ENCODE results near the gene CARD10. TPM values are rescaled to one million over a fixed set of nuclear protein-coding genes. Genes with fewer than 3 reads are reported as not detected.

The CARD10 gene
- polyA plus RNA-seq, 1 donor from 2014 or later, result not detected

DNA sequence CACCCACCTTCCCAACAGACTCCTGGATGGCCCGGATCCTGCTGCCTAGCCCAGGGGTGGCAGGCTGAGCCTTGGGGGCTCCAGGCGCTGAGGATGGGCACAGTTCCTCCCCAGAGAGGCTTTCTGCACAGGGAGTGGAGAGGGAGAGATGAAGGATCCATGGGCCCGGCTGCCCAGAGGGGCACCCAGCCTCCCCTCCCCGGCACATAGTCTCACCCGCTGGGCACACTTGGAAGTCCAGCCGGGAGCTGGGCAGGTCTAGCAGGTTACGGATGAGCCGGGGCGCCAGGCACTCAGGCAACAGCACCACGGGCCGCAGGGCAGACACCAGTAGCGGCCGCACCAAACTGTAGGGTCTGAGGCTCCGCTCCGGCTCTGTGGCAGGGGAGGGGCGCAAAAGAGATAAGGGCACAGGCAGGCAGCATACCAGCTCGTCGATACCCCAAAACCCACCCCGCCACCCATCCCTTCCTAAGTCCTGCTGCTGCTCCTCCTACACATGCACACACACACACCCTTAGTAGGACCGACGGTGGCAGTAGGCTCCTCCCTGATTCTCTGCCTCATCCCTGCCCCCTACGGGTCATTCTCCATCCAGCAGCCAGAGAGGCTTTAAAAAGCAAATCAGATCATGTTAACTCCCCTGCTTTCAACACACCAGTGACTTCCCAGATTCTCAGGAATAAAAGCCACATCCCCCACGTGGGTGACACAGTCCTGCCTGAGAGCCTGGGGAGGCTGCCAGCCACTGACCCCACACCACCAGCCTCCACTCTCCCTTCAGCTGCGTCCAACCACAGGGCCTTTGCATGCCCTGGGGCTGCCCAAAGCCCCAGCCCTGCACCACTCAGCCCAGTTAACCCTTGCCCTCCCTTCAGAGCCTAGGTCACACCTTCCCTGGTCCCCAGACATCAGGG, 26.5 kb downstream of the CARD10 start:
- Mint-ChIP-seq H3K36me3 (peaks cover 2% of the 10 kb centered on the region), H3K27me3 (peaks cover 13% of the 10 kb centered on the region), H3K9me3 (no peaks in the 10 kb centered on the region), H3K4me3 (peak overlapping the region in 2 of 4 donors; percentile 5 to 41), H3K4me1 (peaks cover 0 to 11% (median 4%) of the 10 kb centered on the region in 3 donors), H3K27ac (peak overlapping the region in 1 of 3 donors; percentile 92)

DNA sequence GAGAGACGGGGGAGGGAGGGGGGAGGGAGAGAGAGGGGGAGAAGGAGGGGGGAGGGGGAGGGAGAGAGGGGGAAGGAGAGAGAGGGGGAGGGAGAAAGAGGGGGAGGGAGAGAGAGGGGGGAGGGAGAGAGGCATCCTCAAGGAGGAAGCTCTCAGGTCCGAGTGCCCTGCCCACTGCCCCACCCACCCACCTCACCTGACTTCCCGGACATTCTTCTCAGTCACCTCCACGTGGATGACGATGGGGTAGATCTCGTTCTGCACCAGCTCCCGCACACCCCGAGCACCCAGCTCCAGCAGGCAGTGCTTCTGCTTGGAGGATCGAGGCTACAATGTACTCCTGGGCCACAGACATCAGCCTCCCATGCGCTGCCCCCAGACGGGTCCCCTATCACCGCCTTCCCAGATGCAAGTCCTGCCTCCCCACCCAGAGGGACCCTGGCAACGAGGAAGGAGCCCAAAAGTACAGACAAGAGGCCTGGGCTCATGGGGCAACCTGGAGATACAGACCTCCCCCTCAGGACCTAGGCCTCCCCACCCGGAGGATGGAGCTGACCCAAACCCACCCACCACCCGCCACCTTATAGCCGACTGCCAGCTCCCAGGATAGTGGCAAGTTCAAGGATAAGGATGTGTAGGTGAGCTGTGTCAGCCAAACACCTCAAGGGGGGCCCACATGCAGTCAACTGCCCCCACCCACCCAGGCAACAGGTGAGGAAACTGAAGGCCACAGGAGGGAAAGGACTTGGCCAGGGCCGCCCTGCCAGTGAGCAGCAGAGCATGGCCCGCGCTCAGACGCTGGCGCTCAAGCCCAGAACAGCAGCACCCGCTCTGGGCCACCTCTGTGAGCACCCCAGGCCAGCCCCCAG, 27.4 kb downstream of the CARD10 start:
- Mint-ChIP-seq H3K27ac (no peak overlapping the region), H3K36me3 (peaks cover 2% of the 10 kb centered on the region), H3K4me1 (peaks cover 6 to 19% (median 7%) of the 10 kb centered on the region in 3 donors), H3K9me3 (no peaks in the 10 kb centered on the region), H3K4me3 (no peak overlapping the region), H3K27me3 (peaks cover 8% of the 10 kb centered on the region)

- peaks cover 2% of the 10 kb centered on the region for H3K36me3 Mint-ChIP-seq
- H3K4me3 Mint-ChIP-seq, result no peak overlapping the region
- no peak overlapping the region for H3K27ac Mint-ChIP-seq
- no peaks in the 10 kb centered on the region for H3K9me3 Mint-ChIP-seq
- H3K4me1 Mint-ChIP-seq, result peaks cover 8 to 24% (median 12%) of the 10 kb centered on the region in 3 donors
- H3K27me3 Mint-ChIP-seq, result peaks cover 6% of the 10 kb centered on the region
These were observed 28.1 kb downstream of the CARD10 start for GRCh38 chr22:37491106-37491505.

DNA sequence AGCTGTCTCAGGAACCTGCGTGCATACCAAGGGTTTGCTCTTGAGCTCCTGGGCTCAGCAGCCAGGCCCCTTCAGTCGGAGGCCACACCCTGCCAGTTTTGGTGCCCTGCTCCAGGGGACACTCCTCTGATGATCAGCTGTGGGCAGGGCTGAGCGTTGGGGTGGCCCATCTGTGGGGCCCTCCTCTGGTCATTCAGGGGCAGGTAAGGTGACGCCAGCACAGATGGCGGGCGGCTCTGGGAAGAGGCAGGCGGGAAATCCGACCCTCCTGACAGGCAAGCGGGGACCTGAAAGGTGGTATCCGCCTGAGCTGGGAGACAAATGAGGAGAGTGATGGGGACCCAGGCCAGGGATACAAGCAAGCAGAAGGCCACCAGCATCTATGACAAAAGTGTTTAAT, 29.2 kb downstream of the CARD10 start:
- Mint-ChIP-seq H3K36me3 (peaks cover 2% of the 10 kb centered on the region), H3K4me3 (no peak overlapping the region), H3K27me3 (peaks cover 3% of the 10 kb centered on the region), H3K27ac (no peak overlapping the region), H3K4me1 (peaks cover 8 to 24% (median 15%) of the 10 kb centered on the region in 3 donors), H3K9me3 (no peaks in the 10 kb centered on the region)

DNA sequence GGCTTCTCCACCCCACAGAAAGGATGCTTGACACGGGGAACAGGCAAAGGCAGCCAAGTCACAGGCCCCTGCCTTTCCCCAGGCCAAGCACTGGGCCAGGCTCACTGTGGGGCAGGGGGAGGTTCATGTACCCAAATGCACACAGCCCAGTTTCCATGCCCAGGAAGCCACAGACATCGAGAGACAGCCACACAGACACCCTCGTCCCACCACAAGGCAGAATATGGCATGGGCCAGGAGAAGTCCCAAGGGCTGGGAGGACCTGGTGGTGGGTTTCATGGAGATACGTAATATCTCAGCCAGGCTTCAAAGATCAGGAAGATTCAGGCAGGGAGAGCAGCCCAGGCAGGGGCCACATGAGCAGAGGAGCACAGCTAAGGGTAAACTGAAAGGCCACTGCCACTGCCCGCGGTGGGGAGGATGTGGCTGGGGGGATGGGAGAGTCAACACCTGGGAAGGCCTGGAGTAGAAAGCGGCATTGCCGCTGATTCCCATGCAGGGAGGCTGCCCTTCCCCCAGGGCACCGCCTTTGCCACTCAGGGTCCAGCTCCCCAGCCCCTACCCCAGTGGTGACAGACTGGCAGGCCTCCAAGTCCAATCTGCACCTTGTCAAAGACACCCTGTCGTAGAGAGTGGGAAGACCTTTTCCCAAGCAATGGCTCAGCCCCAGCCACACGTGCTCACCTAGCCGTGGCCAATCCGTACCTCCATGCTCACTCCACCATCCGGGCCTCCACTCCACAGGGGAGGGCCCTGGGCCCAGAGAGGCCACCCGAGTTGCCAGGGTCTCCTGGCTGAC, 30.7 kb downstream of the CARD10 start:
- Mint-ChIP-seq H3K9me3 (no peaks in the 10 kb centered on the region), H3K27ac (peak overlapping the region in 2 of 3 donors; percentile 16 to 99), H3K36me3 (peaks cover 3% of the 10 kb centered on the region), H3K4me3 (peak overlapping the region in 1 of 4 donors; percentile 10), H3K4me1 (peaks cover 16 to 25% (median 24%) of the 10 kb centered on the region in 3 donors), H3K27me3 (peaks cover 3% of the 10 kb centered on the region)

DNA sequence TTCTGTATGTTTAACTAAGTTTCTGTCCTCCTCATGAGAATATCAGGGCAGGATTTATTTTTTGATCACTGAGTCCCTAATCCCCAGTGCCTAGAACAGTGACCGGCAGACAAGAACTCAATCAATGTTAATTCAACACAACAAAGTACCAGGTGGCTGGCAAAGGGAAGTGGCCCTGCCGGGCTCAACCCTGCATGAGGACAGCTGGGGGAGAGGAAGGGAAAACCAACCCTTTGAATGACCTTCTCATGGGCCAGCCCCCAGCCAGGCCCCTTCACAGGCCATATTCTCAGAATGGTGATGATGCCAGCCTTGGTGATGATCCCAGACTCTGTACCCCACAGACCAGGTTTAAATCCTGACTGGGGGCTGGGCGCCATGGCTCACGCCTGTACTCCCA, 31.6 kb downstream of the CARD10 start:
- H3K36me3 Mint-ChIP-seq, result peaks cover 4% of the 10 kb centered on the region
- H3K27ac Mint-ChIP-seq, result peak overlapping the region; percentile 92 to 99 (median 95)
- peak overlapping the region in 3 of 4 donors; percentile 55 to 100 (median 99) for H3K4me3 Mint-ChIP-seq
- H3K9me3 Mint-ChIP-seq, result no peaks in the 10 kb centered on the region
- no peaks in the 10 kb centered on the region for H3K27me3 Mint-ChIP-seq
- H3K4me1 Mint-ChIP-seq, result peaks cover 22 to 31% (median 25%) of the 10 kb centered on the region in 3 donors

DNA sequence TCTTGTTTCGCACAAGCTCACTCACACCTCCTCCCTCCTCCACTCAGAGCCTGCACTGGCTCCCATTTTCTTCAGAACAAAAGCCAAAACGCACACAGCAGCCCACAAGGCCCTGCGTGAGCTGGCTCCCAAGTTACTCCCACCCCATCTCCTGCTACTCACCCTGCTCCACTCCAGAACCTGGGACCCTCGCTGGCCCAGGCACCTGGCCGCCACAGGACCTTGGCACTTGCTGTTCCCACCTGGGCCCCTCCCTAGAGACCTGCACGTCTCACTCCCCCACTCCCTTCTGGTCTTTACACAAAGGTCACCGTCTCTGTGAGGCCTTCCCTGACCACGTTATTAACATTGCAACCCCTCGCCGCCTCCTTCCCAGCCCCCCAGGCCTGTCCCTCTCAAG, 32.1 kb downstream of the CARD10 start:
- peaks cover 4% of the 10 kb centered on the region for H3K36me3 Mint-ChIP-seq
- peaks cover 25 to 31% (median 27%) of the 10 kb centered on the region in 3 donors for H3K4me1 Mint-ChIP-seq
- no peaks in the 10 kb centered on the region for H3K9me3 Mint-ChIP-seq
- peak overlapping the region; percentile 95 to 100 (median 98) for H3K4me3 Mint-ChIP-seq
- H3K27me3 Mint-ChIP-seq, result no peaks in the 10 kb centered on the region
- H3K27ac Mint-ChIP-seq, result peak overlapping the region; percentile 92 to 99 (median 95)

DNA sequence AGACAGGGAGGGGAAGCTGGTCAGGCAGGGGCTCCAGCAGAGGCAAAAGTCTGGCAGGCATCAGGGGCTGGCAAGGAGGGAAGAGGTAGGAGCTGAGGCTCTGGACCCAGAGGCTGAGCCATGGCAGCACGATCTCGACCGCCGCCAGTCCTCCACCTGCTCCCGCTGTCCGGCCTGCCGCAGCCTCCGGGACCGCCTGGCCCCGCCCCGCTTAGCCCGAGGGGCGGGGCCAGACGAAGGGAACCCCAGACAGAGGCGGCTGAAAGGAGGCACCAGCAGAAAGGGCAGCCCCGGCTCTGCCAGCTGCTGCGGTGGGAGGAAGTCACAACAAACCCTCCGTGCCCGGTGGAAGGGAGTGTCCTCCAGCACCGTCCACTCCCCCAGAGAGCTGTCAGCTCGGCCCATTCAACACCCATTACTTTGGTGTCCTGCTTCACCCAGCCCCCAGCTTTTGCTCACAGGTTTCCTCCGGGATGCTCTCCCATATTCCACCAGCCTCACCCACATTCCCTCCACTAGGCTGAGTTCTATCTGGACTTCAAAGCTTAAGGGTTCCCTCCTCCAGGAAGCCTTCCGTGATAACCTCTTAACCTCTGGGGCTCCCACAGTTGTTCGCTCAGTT, 32.9 kb downstream of the CARD10 start, which contains the start of gene MFNG:
Gene MFNG (minus strand): TSS at position 161 of the 622 bp plus-strand sequence. CDS start 207 bp downstream, outside the sequence.
- peaks cover 4% of the 10 kb centered on the region for H3K36me3 Mint-ChIP-seq
- no peaks in the 10 kb centered on the region for H3K27me3 Mint-ChIP-seq
- peak within 1 kb of the TSS; percentile 95 to 100 (median 98) for H3K4me3 Mint-ChIP-seq
- peak within 1 kb of the TSS; percentile 97 to 100 (median 99) for H3K27ac Mint-ChIP-seq
- no peaks in the 10 kb centered on the region for H3K9me3 Mint-ChIP-seq
- peaks cover 26 to 31% (median 31%) of the 10 kb centered on the region in 3 donors for H3K4me1 Mint-ChIP-seq

GRCh38 chr22:37485395-37486223, 33.6 kb downstream of the CARD10 start:
- Mint-ChIP-seq H3K27me3 (no peaks in the 10 kb centered on the region), H3K27ac (peak overlapping the region; percentile 97 to 100 (median 99)), H3K4me3 (peak overlapping the region; percentile 95 to 100 (median 98)), H3K9me3 (no peaks in the 10 kb centered on the region), H3K36me3 (peaks cover 4% of the 10 kb centered on the region), H3K4me1 (peaks cover 31 to 35% (median 31%) of the 10 kb centered on the region in 3 donors)

DNA sequence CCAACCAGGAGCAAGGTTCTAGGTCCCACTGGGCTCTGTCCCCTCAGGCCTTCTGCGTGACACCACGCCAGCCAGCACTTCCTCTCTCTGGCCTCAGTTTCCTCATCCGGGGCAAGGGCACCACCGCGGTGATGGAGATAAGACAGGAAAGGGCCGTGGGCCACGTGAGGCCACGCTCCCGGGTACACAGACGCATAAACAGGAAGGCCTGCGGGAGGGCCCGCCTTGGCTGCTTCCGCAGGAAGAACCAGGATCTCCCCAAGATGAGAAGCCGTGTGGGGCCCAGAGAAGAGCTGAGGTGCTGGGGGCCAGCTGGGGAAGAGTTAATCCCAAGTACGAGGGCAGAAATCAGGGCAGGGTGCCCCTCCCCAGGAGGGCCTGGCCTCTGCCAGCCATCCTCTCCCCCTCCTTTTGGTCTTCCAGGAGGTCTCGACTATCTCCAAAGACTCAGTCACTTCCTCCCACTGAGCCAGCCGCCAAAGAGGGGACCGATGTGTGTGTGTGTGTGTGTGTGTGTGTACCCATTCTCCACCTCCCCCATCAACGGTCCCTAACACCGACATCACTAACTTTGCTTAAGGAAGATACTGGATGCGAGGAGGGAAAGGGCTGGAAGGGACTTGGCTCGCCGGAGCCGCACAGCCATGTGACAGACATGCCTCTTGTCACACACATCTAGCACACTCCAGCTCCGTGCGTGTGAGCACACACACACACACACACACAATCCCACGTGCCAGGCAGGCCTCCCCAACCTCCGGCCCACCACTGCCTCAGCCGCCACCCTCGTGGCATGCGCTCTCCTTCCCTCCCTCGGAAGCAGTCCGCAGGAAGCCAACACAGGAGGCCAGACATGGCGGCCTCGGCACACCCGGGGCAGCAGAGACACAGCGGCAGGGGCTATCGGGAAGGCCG, 34.5 kb downstream of the CARD10 start:
- Mint-ChIP-seq H3K4me1 (peaks cover 31 to 36% (median 31%) of the 10 kb centered on the region in 3 donors), H3K4me3 (peak overlapping the region; percentile 95 to 100 (median 98)), H3K27me3 (no peaks in the 10 kb centered on the region), H3K27ac (peak overlapping the region; percentile 97 to 100 (median 99)), H3K36me3 (peaks cover 4% of the 10 kb centered on the region), H3K9me3 (no peaks in the 10 kb centered on the region)

DNA sequence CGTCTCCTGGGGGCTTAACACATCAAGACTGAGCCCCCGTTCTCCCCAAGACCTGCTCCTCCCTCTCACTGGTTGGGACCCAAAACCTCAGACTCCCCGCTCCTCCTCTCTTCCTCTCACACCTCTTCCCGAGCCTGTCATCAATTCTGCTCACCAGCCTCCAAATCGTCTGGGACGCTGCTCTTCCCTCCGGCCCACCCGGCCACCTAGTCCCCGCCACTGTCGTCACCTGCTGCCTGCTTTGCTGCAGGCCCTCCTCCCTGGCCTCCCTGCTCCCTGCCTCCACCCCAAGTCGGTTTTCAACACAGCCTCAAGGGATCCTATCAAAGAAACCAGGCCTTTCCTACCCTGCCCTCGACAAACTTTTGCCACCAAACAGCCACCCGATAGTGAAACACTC, 36.2 kb downstream of the CARD10 start:
- no peaks in the 10 kb centered on the region for H3K9me3 Mint-ChIP-seq
- peaks cover 29 to 36% (median 31%) of the 10 kb centered on the region in 3 donors for H3K4me1 Mint-ChIP-seq
- peak overlapping the region; percentile 91 to 100 (median 94) for H3K4me3 Mint-ChIP-seq
- H3K27me3 Mint-ChIP-seq, result no peaks in the 10 kb centered on the region
- H3K36me3 Mint-ChIP-seq, result peaks cover 2% of the 10 kb centered on the region
- H3K27ac Mint-ChIP-seq, result peak overlapping the region; percentile 33 to 100 (median 99)

DNA sequence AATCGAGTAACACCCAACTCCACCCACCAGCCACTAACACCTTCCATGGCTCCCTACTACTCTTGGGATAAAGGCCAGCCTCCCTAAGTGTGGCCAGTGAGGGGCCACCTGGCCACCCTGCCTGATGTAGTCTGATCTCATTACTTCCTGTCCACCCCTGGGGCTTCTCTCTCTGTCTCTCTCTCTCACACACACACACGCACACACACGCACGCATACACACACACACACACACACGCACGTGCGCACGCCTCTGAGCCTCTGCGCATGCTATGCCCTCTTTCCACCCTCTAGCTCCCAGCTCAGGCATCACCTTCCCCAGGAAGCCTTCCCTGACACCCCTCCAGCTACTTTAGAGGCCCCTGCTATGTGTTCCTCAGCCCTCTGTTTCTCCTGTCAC, 37.0 kb downstream of the CARD10 start:
- Mint-ChIP-seq H3K27me3 (no peaks in the 10 kb centered on the region), H3K9me3 (no peaks in the 10 kb centered on the region), H3K4me1 (peaks cover 26 to 36% (median 27%) of the 10 kb centered on the region in 3 donors), H3K27ac (peak overlapping the region in 2 of 3 donors; percentile 99 to 100), H3K4me3 (peak overlapping the region in 3 of 4 donors; percentile 12 to 63 (median 38)), H3K36me3 (peaks cover 2% of the 10 kb centered on the region)

All from IgD-negative memory B cell (primary cell).